CD4-positive, alpha-beta T cell treated with Interleukin-21 for 1 hour (primary cell): ENCODE results near the gene ZNHIT3.
"Not testable (repeated sequence)": the region's sequence is repeated elsewhere in the genome, so short reads cannot be mapped to it uniquely, and the experiment has no call there.

Source experiments
- DNase-seq: peaks from one replicate; pipeline ENCODE4 v3.0.0-alpha.2; 2020

ZNHIT3 gene

DNA sequence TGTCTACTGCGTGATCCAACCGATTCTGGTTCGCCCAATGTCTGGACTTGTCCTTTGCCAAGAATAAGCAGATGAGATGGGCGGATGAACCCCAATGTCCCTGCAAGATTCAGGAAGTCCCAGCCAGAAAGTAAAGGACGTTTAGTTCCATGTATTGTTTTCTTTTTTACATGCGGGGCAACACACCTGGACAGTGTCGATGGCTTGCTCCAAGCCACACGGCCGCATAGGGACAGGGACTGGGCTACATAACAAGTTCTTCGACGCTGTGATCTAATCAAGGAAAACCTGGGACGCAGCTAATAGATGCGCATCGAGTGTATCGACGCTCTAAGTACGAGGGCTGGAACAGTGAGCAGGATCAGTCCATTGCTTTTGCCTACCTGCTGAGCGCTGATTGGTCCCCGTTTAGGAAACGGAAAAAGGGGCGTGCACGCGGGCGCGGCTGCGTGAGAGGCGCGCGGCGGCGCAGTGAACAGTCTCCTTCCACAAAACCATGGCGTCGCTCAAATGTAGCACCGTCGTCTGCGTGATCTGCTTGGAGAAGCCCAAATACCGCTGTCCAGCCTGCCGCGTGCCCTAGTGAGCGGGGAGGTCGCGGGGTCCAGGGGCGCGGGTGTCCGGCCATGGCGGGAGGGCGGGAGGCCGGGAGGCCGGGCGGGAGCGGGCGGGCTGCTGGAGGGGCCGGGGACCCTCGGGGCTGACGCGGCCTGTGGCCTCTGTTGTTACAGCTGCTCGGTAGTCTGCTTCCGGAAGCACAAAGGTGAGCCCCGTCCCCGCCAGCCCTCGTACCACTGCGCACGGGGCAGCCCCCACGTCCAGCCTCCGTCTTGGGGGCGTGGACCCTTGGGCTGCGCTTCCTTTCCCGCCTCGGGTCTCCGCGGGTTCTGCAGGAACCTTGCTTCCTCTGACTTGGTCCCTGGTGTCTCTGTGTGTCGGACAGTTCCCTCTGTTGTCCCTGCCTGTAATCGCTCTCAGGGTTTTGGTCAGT is at the start of gene ZNHIT3:
ZNHIT3 (plus strand) TSS at position 478 of the 991 bp plus-strand sequence; CDS start at position 497, 19 bp downstream.
- peak; percentile 93 for DNase-seq

- DNase-seq: not testable (repeated sequence)
Observed at GRCh38 chr17:36441792-36442191, 44.7 kb upstream of the ZNHIT3 start.

DNA sequence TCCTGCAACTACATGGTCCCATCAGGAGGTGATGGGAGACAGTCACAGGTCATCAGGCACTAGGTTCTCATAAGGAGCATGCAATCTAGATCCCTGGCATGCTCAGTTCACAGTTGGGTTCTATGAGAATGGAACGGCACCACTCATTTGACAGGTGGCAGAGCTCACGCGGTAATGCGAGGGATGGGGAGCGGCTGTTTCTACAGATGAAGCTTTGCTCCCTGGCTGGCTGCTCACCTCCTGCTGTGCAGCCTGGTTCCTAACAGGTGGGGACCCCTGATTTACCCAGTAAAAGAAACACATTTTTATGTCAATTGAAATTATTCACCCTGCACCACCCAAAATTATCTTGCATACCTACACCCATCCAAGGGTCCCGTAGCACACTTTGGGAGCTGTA is 42.7 kb upstream of the ZNHIT3 start:
- DNase-seq: no peak

GRCh38 chr17:36449997-36450396 is 36.5 kb upstream of the ZNHIT3 start:
- not testable (repeated sequence) for DNase-seq

DNA sequence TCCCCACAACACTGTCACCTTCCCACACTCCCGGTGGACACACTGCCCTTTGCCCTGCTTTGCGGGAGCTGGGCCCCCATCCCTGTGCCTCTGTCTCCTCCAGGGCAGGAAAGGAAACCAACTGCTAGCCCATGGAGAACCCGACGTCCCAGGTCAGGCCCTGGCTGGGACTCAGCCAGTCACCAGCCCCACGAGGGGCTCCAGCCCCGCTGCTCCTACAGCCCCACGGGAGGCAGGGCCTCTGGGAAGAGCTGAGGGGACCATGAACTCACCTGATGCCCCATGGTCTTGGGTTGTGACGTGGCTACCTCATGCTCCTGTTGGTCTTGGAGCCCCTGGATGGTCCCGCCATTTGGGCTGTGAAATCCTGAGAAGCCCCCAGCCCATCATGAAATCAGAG is 33.6 kb upstream of the ZNHIT3 start:
- not testable (repeated sequence) for DNase-seq

DNA sequence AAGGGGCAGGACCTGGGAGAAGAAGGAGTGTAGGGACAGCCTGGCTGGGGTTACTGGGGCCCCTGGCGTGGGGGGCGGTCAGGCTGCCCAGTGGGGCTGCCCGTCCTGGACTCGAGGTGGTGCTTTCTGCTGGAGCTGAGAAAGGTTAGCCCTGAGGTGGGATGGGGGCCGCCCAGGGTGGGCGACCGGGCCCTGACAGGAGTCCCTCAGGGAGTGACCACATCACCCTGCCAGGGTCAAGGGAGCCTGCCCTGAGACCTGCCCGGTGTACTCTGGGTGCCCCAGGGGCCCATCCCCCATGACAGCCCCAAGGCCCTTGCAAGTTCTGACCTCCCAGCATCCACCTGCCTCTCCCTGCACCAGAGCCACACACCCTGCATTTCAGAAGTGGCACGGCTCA is 28.8 kb upstream of the ZNHIT3 start:
- not testable (repeated sequence) for DNase-seq

DNA sequence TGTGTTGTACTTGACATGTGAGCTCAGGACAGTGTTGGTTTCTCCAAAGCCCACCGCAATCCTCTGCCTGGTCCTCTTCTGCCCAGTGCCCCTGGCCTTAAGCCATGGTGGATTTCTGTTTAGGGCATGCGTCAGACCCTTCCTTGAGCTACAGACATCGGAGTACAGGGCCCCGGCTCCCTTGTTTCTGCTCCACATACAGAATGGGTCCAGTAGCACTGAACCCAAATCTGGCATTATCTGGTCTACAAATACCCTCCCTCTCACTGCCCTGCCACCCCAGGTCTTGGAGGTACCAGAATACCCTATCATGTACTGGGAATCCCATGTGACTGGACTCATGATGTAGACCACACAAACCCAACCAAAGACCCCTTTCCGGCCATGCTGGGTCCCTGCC is 27.4 kb upstream of the ZNHIT3 start:
- no peak for DNase-seq

GRCh38 chr17:36459601-36460000 is 26.9 kb upstream of the ZNHIT3 start:
- no peak for DNase-seq

DNA sequence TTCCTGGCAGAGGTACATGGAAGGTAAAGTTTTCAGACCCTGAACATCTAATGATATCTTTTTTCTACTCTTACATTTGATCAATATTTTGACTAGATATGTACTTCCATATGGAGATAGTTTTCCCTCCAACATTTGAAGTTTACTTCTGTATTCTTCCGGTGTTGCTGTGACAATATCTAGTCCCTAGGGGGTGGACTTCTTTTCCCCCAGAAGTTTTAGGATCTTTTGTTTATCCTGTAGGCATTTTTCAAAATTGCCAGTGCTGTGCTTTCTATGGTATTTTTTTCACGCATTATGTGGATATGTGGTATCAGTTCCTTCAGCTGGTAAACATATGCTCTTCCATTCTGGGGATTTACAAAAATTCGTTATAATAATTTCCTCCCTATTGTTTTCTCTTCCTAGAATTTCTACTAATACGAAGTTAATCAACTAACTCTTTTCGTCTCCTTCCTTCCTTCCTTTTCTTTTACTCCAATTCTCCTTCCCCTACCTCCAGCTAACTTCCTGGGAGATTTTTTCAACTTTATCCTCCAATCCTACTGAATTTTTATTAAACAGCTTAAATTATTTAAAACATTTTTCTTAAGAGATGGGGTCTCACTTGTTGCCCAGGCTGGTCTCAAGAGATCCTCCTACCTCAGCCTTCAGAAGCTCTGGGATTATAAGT is 26.1 kb upstream of the ZNHIT3 start:
- no peak for DNase-seq

- no peak for DNase-seq
Observed at GRCh38 chr17:36461330-36462110, 25.0 kb upstream of the ZNHIT3 start.

DNA sequence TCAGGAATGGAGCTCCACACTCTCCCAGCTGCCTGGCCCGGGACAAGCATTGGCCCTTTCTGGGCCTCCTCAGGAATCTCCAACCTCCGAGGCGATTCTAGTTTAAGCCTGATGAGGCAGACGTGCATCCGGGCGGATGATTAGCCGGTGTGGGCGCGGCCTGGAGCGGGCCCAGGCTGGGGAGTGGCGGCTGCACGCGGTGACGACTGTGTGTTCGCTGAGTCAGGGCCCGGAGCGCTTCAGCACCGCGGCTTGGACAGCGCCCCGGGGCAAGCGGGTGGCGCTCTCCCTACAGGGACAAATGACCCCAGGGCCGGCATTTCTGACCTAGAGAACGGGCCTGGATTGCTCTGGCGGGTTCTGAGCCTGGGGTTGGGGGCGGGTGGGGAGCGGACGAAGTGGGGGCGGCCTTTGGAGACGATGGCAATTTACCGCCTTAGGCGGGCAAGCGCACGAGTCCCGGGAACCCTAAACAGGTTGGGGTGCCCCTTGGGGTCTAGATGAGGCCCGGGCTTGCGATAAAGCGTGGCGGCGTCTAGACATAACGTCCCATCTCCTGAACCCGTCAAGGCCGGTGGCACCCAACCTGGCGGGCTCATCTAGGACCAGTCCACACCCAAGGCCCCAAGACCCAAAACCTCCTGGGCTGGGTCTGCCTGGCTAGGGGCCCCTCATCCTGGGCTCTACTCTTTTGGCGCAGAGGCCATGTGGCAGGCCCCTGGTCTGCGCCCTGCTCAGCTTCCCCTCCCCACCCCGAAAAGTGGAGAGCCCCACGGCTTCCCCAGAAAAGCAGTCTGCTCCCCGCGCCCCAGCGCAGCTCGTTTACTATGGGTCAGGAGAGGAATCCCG is 22.3 kb upstream of the ZNHIT3 start:
- DNase-seq: peak; percentile 15

DNA sequence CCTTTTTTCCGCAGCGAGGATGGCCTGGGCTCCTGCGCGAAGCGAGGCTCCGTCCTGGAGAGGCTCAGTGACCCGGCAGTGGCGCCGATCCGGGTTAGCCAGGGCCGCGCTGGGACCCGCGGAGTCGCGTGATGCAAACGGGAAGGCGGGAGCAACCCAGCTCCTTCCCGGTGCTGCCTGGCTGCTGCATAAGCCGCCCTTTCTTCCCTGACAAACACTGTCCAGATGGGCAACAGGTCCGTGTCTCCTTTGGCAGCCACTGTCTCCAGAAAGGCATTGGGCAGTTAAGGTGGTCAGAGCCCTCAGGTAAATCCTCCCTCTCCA is 21.8 kb upstream of the ZNHIT3 start:
- DNase-seq: no peak

DNA sequence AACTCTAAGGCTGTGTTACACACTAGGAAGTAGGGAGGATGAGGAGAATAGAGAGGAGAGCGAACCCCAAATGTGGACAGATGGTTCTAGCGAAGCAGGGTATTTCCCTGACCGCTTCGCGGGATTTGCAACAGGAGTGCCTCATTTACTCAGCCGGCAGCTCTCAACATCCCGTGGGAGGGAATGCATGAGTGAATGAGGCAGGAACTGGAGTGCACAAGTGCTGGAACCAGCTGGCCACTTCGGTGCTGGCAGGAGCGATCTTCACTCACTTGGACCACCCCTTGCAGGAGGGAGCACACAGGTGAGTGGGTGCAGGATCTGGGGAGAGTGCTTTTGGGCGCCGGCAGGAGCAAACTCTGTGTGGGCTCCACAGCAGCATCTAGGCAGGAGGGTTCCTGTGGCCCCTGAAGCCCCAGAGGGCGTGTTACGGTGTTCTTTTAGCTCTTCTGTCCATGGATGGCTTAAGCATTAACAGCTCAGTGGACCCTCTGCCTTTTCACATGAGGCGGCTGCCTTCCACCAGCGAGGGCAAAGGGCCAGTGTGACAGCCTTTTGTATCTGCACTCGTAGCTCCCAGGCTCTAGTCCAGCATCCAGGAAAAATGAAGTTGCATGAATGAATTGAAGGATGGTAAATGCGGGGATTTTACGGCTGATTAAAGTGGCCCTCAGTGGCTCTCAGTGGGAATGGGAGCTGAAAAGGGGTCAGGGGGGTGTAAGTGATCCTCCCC is 17.4 kb upstream of the ZNHIT3 start:
- DNase-seq: no peak

- DNase-seq: no peak
Observed at GRCh38 chr17:36469733-36470132, 16.7 kb upstream of the ZNHIT3 start.

- DNase-seq: no peak
Observed at GRCh38 chr17:36470499-36470898, 16.0 kb upstream of the ZNHIT3 start.

DNA sequence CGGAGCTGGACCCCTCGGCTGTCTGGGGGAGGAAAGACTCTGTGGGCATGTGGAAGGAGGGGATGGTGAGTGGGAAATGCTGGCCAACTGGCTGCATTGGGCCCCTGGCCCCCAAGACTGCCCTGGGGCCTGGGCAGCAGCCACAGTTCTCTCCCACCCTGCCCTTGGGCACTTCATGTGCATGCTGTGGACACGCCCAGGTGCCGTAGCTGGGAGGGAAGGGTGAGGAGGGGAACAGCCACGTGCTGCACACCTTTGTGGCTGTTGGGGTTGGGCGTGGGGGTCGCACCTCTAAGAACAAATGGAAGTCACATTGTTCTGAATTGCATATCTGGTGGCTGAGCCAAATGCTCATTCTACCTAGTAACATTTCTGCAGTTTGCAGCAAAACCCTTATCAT is 11.9 kb upstream of the ZNHIT3 start:
- no peak for DNase-seq

DNA sequence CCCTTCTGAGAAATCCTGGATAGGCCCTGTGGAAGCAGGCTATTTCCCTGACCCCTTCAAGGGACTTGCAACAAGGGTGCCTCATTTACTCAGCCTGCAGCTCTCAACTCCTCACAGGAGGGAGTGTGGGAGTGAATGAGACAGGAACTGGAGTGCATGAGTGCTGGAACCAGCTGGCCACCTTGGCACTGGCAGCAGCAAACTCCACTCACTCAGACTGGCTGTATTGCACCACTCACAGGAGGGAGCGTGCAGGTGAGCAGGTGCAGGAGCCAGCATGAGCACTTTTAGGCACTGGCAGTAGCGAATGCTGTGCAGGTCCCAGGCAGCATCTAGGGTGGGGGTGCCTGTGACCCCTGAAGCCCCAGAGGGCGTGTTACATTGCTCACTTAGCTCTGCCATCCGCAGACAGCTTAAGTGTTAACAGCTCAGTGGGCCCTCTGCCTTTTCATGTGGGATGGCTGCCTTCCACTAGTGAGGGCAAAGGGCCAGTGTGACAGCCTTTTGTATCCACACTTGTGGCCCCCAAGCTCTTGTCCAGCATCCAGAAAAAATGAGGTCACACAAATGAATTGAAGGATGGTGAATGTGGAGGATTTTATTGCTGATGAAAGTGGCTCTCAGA is 11.0 kb upstream of the ZNHIT3 start:
- no peak for DNase-seq

GRCh38 chr17:36481829-36482228 is 4.7 kb upstream of the ZNHIT3 start:
- no peak for DNase-seq

DNA sequence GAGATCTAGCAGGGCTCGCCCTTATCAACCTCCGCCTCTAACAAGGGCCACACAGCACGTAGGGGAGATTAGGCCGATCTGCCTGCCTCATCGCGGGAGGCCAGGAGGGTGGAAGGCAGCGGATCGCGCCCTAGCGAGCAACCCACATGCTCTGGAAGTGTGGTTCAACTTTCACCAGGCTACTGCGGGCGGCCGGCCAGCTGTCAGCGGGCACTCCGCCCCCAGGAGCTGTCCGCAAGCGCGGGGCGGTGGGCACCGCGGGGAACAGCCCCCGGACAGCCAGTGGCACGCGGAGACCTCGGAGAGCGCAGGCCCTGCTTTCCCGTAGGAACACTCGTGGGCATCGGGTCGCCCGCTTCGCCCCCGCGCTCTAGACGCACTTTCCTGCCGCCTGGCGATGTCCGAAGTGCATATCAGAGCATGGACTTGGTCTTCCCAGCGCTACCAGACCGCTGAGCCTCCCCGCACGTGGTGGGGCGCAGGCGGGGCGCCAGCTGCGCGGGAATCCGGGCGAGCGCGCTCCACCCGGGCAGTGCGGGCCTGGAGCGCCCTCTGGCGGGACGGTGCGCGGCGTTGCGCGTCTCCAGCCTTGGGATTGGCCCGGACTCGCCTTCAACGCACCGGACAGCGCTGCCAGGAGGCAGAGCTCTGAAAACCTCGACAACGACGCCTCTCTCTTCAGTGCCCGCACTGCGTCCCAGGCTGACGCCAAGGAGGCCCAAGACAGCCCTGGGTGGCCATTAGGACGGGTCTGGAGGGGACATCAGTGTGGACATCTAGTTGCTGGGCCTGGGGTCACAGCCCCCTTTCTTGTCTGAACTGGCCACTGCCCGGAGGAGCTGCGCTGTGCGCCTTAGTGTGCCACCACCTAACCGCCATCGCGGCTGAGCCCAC is 3.6 kb upstream of the ZNHIT3 start:
- peak; percentile 79 for DNase-seq

- not testable (repeated sequence) for DNase-seq
Observed at GRCh38 chr17:36484021-36484420, 2.5 kb upstream of the ZNHIT3 start.
